HepG2 (cell line): ENCODE results near the gene RBM8A. TPM values are rescaled to one million over a fixed set of nuclear protein-coding genes. Genes with fewer than 3 reads are reported as not detected.
A peak's percentile ranks its signal among the peaks of the same experiment; 100 is the strongest.

ENCODE experiments used
- AHR ChIP-seq: IDR thresholded peaks from 2 replicates; pipeline ENCODE4 v1.6.1; 2018; ENCODE audit warnings: missing genetic modification reagents, missing compliant biosample characterization
- AKAP8 ChIP-seq: sonication (generic); formaldehyde crosslinking; IDR thresholded peaks from 2 replicates; pipeline ENCODE4 v1.5.1; 2020; ENCODE audit warnings: mild to moderate bottlenecking, missing genetic modification reagents
- CEBPB ChIP-seq: IDR thresholded peaks from 2 replicates; pipeline ENCODE4 v1.6.1; 2011; ENCODE audit warnings: low read depth, low read length, improper control_type of control experiment, borderline replicate concordance
- FIP1L1 ChIP-seq: fragments of 200-400 bp; formaldehyde crosslinking; IDR thresholded peaks from 2 replicates; pipeline ENCODE4 v1.6.1; 2018; ENCODE audit warnings: low read depth, mild to moderate bottlenecking, low read length, moderate library complexity, borderline replicate concordance; ENCODE audit not compliant: insufficient read depth
- KAT7 ChIP-seq: IDR thresholded peaks from 2 replicates; pipeline ENCODE4 v1.6.1; 2018; ENCODE audit warnings: borderline replicate concordance, missing compliant biosample characterization
- YY1 ChIP-seq: IDR thresholded peaks from 2 replicates; pipeline ENCODE4 v1.6.1; 2011; ENCODE audit warnings: low read length, low read depth, moderate library complexity, mild to moderate bottlenecking; ENCODE audit not compliant: insufficient read depth, insufficient replicate concordance
- ZBTB3 ChIP-seq: sonication (generic); formaldehyde crosslinking; IDR thresholded peaks from 2 replicates; pipeline ENCODE4 v1.4.0; 2020; ENCODE audit warnings: low read depth, mild to moderate bottlenecking, moderate library complexity, missing genetic modification reagents, borderline replicate concordance
- ZNF331 ChIP-seq: sonication (generic); formaldehyde crosslinking; IDR thresholded peaks from 2 replicates; pipeline ENCODE4 v1.4.0; 2020; ENCODE audit warnings: missing genetic modification reagents
- ZNF564 ChIP-seq: sonication (generic); formaldehyde crosslinking; IDR thresholded peaks from 2 replicates; pipeline ENCODE4 v1.8.1; 2023; ENCODE audit warnings: mild to moderate bottlenecking, missing genetic modification reagents
- ZNF879 ChIP-seq: sonication (generic); formaldehyde crosslinking; IDR thresholded peaks from 2 replicates; pipeline ENCODE4 v1.8.1; 2023; ENCODE audit warnings: missing genetic modification reagents
- polyA plus RNA-seq, 8 experiments: library from polyadenylated mRNA; depleted of rRNA in 3 of 8; stranded (reverse) in 7 of 8; unstranded in 1 of 8; fragments of >200 nt; fragmentation: Illumina TruSeq in 4 of 8; extraction: Trizol in 4 of 8; gene quantifications; 2 replicates each; pipeline versions ENCODE4 v1.2.1 to v1.2.3, GENCODE V29; 2011 to 2016; ENCODE audit warnings: low read depth in 4 of 8, missing spikeins in 1 of 8, mixed read lengths in 1 of 8; ENCODE audit not compliant: insufficient read depth in 1 of 8
- total RNA-seq, 5 experiments: library from RNA; depleted of rRNA; stranded (reverse); fragments of >200 nt; fragmentation: Illumina TruSeq; extraction: Trizol; gene quantifications; 2 replicates each; pipeline ENCODE4 v1.2.3, GENCODE V29; 2016; ENCODE audit warnings: low read depth in 1 of 5
- TF ChIP-seq, protein P1 (sequence below): IDR thresholded peaks from 2 replicates; pipeline ENCODE4 v1.6.1; 2012; ENCODE audit warnings: low read depth, low read length, improper control_type of control experiment
- TF ChIP-seq, protein P2 (sequence below): sonication (generic); formaldehyde crosslinking; IDR thresholded peaks from 2 replicates; pipeline ENCODE4 v1.8.0; 2023; ENCODE audit warnings: mild to moderate bottlenecking, missing genetic modification reagents
- TF ChIP-seq, protein P3 (sequence below): sonication (generic); formaldehyde crosslinking; IDR thresholded peaks from 2 replicates; pipeline ENCODE4 v1.5.0; 2020; ENCODE audit warnings: missing genetic modification reagents, mild to moderate bottlenecking, borderline replicate concordance
- TF ChIP-seq, protein P4 (sequence below): fragments of 450-650 bp; IDR thresholded peaks from 2 replicates; pipeline ENCODE4 v1.6.1; 2017
- TF ChIP-seq, protein P5 (sequence below): IDR thresholded peaks from 2 replicates; pipeline ENCODE4 v1.6.1; 2018; ENCODE audit warnings: missing genetic modification reagents, mild to moderate bottlenecking, missing compliant biosample characterization
- TF ChIP-seq, protein P6 (sequence below): sonication (generic); formaldehyde crosslinking; IDR thresholded peaks from 2 replicates; pipeline ENCODE4 v1.5.0; 2020; ENCODE audit warnings: mild to moderate bottlenecking, missing genetic modification reagents, moderate library complexity
- TF ChIP-seq, protein P7 (sequence below): sonication (generic); formaldehyde crosslinking; IDR thresholded peaks from 2 replicates; pipeline ENCODE4 v1.5.0; 2020; ENCODE audit warnings: mild to moderate bottlenecking, missing genetic modification reagents, borderline replicate concordance

RBM8A gene
- total and polyA plus RNA-seq, 2 of the 13 experiments (the other 11 are each of a cell fraction or from before 2014, with no cell fraction given), result 106 to 162 TPM

DNA sequence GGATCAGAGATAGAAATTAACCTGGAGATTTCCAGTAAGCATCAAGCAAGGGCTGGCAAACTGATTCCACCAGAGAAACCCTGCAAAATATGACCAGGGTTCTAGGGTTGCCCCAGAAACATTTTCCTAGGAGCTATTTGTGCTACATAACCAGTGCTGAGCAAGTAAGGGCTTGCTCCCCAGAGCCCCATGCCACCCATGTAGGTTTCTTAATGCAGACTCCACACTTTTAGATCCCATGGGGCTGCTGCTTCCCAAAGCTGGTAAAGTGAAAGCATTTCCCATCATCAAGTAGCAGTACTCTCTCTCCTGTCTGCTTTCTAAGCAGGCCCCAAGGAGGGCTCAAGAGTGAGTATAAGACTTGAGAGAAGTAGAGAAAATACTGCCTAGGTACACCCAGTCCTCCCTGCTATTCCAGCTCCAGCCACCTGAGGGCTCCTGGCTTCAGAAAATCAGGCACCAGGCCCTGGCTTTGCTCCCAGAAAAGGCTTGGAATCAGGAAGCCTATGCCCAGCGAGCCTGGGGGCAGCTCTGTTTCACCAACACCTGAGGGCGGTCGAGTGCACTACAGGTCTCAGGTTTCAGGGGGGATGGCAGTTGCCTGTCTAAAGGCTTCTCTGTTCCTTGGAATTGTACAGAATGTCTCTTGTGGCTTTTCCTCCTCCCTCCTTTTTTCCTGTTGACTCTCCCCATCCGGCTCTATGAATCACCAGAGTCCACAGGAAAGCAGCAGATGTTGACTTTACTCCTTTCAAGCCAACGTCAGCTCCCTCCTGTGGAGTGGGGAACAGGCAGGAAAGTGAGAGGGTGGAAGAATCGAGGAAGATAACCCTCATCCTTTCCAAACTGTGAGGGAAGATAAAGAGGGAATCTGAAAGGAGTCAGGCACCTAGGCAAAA, 35.4 kb downstream of the RBM8A start (continued):
- TF ChIP-seq, protein P1, sequence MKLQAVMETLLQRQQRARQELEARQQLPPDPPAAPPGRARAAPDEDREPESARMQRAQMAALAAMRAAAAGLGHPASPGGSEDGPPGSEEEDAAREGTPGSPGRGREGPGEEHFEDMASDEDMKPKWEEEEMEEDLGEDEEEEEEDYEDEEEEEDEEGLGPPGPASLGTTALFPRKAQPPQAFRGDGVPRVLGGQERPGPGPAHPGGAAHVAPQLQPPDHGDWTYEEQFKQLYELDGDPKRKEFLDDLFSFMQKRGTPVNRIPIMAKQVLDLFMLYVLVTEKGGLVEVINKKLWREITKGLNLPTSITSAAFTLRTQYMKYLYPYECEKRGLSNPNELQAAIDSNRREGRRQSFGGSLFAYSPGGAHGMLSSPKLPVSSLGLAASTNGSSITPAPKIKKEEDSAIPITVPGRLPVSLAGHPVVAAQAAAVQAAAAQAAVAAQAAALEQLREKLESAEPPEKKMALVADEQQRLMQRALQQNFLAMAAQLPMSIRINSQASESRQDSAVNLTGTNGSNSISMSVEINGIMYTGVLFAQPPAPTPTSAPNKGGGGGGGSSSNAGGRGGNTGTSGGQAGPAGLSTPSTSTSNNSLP, result no peak; the same call in none of the 2 replicates
- TF ChIP-seq, protein P2, sequence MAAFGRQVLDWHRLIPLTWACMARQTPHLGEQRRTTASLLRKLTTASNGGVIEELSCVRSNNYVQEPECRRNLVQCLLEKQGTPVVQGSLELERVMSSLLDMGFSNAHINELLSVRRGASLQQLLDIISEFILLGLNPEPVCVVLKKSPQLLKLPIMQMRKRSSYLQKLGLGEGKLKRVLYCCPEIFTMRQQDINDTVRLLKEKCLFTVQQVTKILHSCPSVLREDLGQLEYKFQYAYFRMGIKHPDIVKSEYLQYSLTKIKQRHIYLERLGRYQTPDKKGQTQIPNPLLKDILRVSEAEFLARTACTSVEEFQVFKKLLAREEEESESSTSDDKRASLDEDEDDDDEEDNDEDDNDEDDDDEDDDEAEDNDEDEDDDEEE (CRISPR knock-in tag), result 0 out of 2 replicates have a peak, but pooled peaks have one; percentile 30
- TF ChIP-seq FIP1L1 (no peak), ZNF564 (CRISPR knock-in tag) (0 out of 2 replicates have a peak, but pooled peaks have one; percentile 57), KAT7 (no peak), ZNF879 (CRISPR knock-in tag) (no peak), AKAP8 (CRISPR knock-in tag) (no peak), ZBTB3 (CRISPR knock-in tag) (no peak), AHR (CRISPR knock-in tag) (no peak), ZNF331 (CRISPR knock-in tag) (peak; percentile 78), YY1 (peak; percentile 76), CEBPB (no peak)
- TF ChIP-seq, protein P3, sequence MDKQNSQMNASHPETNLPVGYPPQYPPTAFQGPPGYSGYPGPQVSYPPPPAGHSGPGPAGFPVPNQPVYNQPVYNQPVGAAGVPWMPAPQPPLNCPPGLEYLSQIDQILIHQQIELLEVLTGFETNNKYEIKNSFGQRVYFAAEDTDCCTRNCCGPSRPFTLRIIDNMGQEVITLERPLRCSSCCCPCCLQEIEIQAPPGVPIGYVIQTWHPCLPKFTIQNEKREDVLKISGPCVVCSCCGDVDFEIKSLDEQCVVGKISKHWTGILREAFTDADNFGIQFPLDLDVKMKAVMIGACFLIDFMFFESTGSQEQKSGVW (CRISPR knock-in tag), result no peak
- TF ChIP-seq, protein P4, sequence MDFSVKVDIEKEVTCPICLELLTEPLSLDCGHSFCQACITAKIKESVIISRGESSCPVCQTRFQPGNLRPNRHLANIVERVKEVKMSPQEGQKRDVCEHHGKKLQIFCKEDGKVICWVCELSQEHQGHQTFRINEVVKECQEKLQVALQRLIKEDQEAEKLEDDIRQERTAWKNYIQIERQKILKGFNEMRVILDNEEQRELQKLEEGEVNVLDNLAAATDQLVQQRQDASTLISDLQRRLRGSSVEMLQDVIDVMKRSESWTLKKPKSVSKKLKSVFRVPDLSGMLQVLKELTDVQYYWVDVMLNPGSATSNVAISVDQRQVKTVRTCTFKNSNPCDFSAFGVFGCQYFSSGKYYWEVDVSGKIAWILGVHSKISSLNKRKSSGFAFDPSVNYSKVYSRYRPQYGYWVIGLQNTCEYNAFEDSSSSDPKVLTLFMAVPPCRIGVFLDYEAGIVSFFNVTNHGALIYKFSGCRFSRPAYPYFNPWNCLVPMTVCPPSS, result no peak
- TF ChIP-seq, protein P5, sequence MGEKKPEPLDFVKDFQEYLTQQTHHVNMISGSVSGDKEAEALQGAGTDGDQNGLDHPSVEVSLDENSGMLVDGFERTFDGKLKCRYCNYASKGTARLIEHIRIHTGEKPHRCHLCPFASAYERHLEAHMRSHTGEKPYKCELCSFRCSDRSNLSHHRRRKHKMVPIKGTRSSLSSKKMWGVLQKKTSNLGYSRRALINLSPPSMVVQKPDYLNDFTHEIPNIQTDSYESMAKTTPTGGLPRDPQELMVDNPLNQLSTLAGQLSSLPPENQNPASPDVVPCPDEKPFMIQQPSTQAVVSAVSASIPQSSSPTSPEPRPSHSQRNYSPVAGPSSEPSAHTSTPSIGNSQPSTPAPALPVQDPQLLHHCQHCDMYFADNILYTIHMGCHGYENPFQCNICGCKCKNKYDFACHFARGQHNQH (CRISPR knock-in tag), result peak; percentile 83
- TF ChIP-seq, protein P6, sequence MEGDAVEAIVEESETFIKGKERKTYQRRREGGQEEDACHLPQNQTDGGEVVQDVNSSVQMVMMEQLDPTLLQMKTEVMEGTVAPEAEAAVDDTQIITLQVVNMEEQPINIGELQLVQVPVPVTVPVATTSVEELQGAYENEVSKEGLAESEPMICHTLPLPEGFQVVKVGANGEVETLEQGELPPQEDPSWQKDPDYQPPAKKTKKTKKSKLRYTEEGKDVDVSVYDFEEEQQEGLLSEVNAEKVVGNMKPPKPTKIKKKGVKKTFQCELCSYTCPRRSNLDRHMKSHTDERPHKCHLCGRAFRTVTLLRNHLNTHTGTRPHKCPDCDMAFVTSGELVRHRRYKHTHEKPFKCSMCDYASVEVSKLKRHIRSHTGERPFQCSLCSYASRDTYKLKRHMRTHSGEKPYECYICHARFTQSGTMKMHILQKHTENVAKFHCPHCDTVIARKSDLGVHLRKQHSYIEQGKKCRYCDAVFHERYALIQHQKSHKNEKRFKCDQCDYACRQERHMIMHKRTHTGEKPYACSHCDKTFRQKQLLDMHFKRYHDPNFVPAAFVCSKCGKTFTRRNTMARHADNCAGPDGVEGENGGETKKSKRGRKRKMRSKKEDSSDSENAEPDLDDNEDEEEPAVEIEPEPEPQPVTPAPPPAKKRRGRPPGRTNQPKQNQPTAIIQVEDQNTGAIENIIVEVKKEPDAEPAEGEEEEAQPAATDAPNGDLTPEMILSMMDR (CRISPR knock-in tag), result peak; percentile 98
- TF ChIP-seq, protein P7, sequence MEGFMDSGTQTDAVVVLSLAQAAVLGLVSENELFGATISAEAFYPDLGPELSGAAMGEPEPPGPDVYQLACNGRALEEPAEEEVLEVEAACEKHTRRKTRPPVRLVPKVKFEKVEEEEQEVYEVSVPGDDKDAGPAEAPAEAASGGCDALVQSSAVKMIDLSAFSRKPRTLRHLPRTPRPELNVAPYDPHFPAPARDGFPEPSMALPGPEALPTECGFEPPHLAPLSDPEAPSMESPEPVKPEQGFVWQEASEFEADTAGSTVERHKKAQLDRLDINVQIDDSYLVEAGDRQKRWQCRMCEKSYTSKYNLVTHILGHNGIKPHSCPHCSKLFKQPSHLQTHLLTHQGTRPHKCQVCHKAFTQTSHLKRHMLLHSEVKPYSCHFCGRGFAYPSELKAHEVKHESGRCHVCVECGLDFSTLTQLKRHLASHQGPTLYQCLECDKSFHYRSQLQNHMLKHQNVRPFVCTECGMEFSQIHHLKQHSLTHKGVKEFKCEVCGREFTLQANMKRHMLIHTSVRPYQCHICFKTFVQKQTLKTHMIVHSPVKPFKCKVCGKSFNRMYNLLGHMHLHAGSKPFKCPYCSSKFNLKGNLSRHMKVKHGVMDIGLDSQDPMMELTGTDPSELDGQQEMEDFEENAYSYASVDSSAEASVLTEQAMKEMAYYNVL (CRISPR knock-in tag), result peak; percentile 98
